Activated CD8-positive, alpha-beta T cell treated with anti-CD3 and anti-CD28 coated beads for 36 hours (primary cell): ENCODE results near the gene SPATA6L. TPM values are rescaled to one million over a fixed set of nuclear protein-coding genes. Genes with fewer than 3 reads are reported as not detected.
A peak's percentile ranks its signal among the peaks of the same experiment; 100 is the strongest.

ENCODE experiments used
- ATAC-seq: fragments of 200-7000 bp; cut with Tn5 transposase; one replicate; pipeline ENCODE4 v1.10.0; 2021; ENCODE audit warnings: mild to moderate bottlenecking, moderate library complexity
- CTCF ChIA-PET: fragments of 350-600 bp; sonication (Branson Sonifier 250); formaldehyde crosslinking; loops from one replicate; lab custom pipeline; 2021; ENCODE audit warnings: antibody characterized with exemption; lab: Charles Lee
- POLR2A ChIA-PET: fragments of 350-600 bp; sonication (Branson Sonifier 250); formaldehyde crosslinking; loops from one replicate; lab custom pipeline; 2021; ENCODE audit warnings: antibody characterized with exemption; lab: Charles Lee
- DNase-seq: peaks from one replicate; pipeline ENCODE4 v3.0.0-alpha.2; 2020
- H3K27ac Mint-ChIP-seq: one replicate; pipeline ENCODE4 v1.8.0; 2021; ENCODE audit warnings: mild to moderate bottlenecking, mixed read lengths
- H3K27me3 Mint-ChIP-seq: one replicate; pipeline ENCODE4 v1.8.0; 2021; ENCODE audit warnings: mixed read lengths
- H3K36me3 Mint-ChIP-seq: one replicate; pipeline ENCODE4 v1.8.0; 2021; ENCODE audit warnings: low read depth, mixed read lengths
- H3K4me1 Mint-ChIP-seq: one replicate; pipeline ENCODE4 v1.8.0; 2021; ENCODE audit warnings: low read depth, mixed read lengths
- H3K4me3 Mint-ChIP-seq: one replicate; pipeline ENCODE4 v1.8.0; 2021; ENCODE audit warnings: mild to moderate bottlenecking, moderate library complexity, mixed read lengths
- H3K9me3 Mint-ChIP-seq: one replicate; pipeline ENCODE4 v1.8.0; 2021; ENCODE audit warnings: mixed read lengths
- intact Hi-C: fragments of 100-400 bp; cut with micrococcal nuclease; formaldehyde crosslinking; loops from one replicate; pipeline ENCODE4 v1.10.0; 2022
- total RNA-seq, 2 experiments: library from RNA; stranded (reverse); gene quantifications; one replicate each; pipeline ENCODE4 v1.2.3, GENCODE V29; 2021
- TF ChIP-seq, protein P1 (sequence below): fragments of 200-600 bp; IDR thresholded peaks from one replicate; pipeline ENCODE4 v1.8.0; 2022; ENCODE audit warnings: antibody characterized with exemption, mild to moderate bottlenecking

Gene SPATA6L
- total RNA-seq, 2 experiments from 2014 or later, result 0.43 to 0.78 TPM

DNA sequence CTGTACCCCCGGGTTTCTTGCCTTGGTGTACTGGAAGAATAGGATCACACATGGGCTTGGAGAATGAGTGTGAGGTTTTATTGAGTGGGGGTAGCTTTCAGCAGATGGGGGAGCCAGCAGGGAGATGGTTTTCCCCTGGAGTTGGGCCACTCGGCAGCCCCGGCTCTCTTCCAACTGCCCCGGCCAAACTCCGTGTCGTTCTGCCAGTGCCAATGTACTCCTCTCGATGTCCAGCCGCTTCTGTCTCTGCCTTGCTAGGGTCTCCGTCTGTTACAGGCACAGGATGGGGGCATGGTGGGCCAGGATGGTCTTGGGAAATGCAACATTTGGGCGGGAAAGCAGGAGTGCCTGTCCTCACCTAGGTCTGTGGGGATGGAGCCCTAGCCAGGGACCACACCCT lies 11.7 kb downstream of the SPATA6L start:
- DNase-seq, result no peak
- no peaks in the 10 kb centered on the region for H3K27me3 Mint-ChIP-seq
- H3K27ac Mint-ChIP-seq, result no peak overlapping the region
- intact Hi-C loops, result no loop called here
- TF ChIP-seq, protein P1, sequence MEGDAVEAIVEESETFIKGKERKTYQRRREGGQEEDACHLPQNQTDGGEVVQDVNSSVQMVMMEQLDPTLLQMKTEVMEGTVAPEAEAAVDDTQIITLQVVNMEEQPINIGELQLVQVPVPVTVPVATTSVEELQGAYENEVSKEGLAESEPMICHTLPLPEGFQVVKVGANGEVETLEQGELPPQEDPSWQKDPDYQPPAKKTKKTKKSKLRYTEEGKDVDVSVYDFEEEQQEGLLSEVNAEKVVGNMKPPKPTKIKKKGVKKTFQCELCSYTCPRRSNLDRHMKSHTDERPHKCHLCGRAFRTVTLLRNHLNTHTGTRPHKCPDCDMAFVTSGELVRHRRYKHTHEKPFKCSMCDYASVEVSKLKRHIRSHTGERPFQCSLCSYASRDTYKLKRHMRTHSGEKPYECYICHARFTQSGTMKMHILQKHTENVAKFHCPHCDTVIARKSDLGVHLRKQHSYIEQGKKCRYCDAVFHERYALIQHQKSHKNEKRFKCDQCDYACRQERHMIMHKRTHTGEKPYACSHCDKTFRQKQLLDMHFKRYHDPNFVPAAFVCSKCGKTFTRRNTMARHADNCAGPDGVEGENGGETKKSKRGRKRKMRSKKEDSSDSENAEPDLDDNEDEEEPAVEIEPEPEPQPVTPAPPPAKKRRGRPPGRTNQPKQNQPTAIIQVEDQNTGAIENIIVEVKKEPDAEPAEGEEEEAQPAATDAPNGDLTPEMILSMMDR, result no peak
- no peaks in the 10 kb centered on the region for H3K9me3 Mint-ChIP-seq
- ATAC-seq, result no peak
- ChIA-PET POLR2A (no interaction called here), CTCF (no interaction called here)
- no peaks in the 10 kb centered on the region for H3K36me3 Mint-ChIP-seq
- H3K4me1 Mint-ChIP-seq, result peaks cover 8% of the 10 kb centered on the region
- no peak overlapping the region for H3K4me3 Mint-ChIP-seq

DNA sequence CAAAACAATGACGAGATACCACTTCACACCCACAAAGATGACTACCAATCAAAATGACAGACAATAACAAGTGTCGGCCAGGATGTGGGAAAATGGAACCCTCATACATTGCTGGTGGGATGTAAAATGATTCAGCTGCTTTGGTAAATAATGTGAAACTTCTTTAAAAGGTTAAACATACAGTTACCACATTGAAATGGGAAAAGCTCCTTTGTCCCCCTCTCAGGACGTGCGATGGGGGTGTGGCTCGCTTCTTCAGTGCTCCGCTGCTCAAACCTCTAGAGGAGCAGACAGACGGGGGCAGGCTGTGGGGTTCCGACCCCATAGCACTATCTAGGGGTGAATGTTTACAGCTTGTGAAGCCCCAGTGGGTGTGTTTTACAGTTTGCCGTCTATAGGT lies 12.2 kb downstream of the SPATA6L start:
- Mint-ChIP-seq H3K4me3 (no peak overlapping the region), H3K4me1 (peaks cover 8% of the 10 kb centered on the region), H3K36me3 (no peaks in the 10 kb centered on the region), H3K27ac (peak overlapping the region; percentile 5), H3K27me3 (no peaks in the 10 kb centered on the region), H3K9me3 (no peaks in the 10 kb centered on the region)
- intact Hi-C loops, result no loop called here
- DNase-seq (peak; percentile 46), ATAC-seq (peak; percentile 83)
- TF ChIP-seq, protein P1, result no peak
- CTCF ChIA-PET, result no interaction called here
- POLR2A ChIA-PET, result interaction anchor here (0.6 kb wide), 1 partner anchor 25 kb away, joined by 4 read pairs; the partner anchor contains the start of gene CDC37L1

DNA sequence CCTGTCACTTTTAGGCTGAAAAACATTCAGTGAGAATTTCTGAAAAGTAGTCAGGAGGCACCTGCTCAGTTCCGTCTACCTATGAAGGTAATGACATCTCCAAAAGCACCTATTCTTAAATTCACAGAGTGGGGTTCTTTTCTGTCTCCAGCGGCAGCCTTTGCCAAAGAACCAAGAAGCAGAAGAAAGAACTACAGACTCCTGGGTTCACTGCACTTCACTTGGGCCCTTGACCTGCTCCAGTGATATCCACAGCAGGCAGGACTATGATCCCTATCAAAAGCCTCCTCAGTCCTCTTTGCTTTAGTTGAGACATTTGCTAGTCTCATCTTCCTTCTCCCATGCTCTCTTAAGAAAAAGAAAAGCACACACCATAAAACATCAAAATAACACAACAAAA lies 23.9 kb downstream of the SPATA6L start:
- intact Hi-C loops, result loop anchor here (5.0 kb wide), 1 partner anchor 260 kb away; no protein-coding TSS in a partner anchor
- H3K4me3 Mint-ChIP-seq, result no peak overlapping the region
- POLR2A ChIA-PET, result no interaction called here
- no peaks in the 10 kb centered on the region for H3K36me3 Mint-ChIP-seq
- TF ChIP-seq, protein P1, result no peak
- no peaks in the 10 kb centered on the region for H3K9me3 Mint-ChIP-seq
- CTCF ChIA-PET, result no interaction called here
- H3K27ac Mint-ChIP-seq, result no peak overlapping the region
- no peaks in the 10 kb centered on the region for H3K27me3 Mint-ChIP-seq
- DNase-seq, result no peak
- no peak for ATAC-seq
- peaks cover 4% of the 10 kb centered on the region for H3K4me1 Mint-ChIP-seq

DNA sequence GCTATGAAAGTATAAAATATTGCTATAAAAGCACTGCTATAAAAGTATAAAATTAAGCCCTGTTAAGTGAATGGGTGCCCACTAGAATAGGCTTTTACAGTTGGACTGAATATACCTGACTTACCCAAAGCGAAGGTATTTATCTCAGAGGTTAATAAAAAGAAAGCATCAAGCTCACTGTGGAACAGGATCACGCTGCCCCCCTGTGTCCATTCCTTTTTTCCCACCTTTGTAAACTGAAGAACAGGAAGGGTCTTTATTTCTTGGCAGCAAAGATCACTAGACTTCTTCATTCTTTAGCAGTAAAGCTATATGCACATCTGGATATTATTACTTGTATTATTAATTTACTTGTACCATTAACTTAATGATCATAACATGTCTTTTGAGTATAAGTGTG lies 26.3 kb downstream of the SPATA6L start:
- intact Hi-C loops, result loop anchor here (5.0 kb wide), 1 partner anchor 258 kb away; no protein-coding TSS in a partner anchor
- no peak overlapping the region for H3K27ac Mint-ChIP-seq
- no peak overlapping the region for H3K4me3 Mint-ChIP-seq
- peaks cover 4% of the 10 kb centered on the region for H3K4me1 Mint-ChIP-seq
- POLR2A ChIA-PET, result no interaction called here
- CTCF ChIA-PET, result interaction anchor here (0.7 to 2.5 kb wide), 26 partner anchors 9 to 334 kb away, joined by 3 to 21 read pairs (median 5); partner anchors contain the start of gene PLPP6
- H3K27me3 Mint-ChIP-seq, result no peaks in the 10 kb centered on the region
- no peaks in the 10 kb centered on the region for H3K36me3 Mint-ChIP-seq
- TF ChIP-seq, protein P1, result peak; percentile 53
- ATAC-seq (peak; percentile 39), DNase-seq (peak; percentile 77)
- no peaks in the 10 kb centered on the region for H3K9me3 Mint-ChIP-seq

DNA sequence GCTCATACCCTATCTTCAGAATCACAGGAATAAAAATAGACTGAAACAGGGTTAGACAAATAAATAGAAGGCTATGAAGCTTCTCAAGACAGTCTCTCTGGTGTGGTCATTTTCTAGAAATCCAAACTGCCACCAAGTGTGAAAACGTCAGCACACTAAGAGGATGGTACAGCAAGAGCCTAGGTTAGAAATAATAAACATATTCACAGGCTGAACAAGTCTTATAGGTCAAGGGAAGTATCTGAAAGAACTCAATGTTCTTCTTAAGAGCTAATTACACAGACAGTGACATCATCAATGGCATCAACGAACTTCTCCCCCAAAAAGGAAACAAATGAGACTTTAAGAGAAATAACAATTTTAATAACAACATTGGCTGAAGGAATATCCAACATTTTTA lies 26.9 kb downstream of the SPATA6L start:
- H3K27ac Mint-ChIP-seq, result no peak overlapping the region
- no peaks in the 10 kb centered on the region for H3K36me3 Mint-ChIP-seq
- ATAC-seq (no peak), DNase-seq (no peak)
- intact Hi-C loops, result loop anchor here (10.0 kb wide), 1 partner anchor 325 kb away; no protein-coding TSS in a partner anchor
- H3K4me3 Mint-ChIP-seq, result no peak overlapping the region
- TF ChIP-seq, protein P1, result no peak
- H3K9me3 Mint-ChIP-seq, result no peaks in the 10 kb centered on the region
- H3K4me1 Mint-ChIP-seq, result peaks cover 4% of the 10 kb centered on the region
- ChIA-PET POLR2A (no interaction called here), CTCF (interaction anchor here (0.8 to 2.5 kb wide), 20 partner anchors 11 to 334 kb away, joined by 3 to 21 read pairs (median 5); partner anchors contain the start of gene PLPP6)
- H3K27me3 Mint-ChIP-seq, result no peaks in the 10 kb centered on the region
